ENCODE results near the gene TMEM271.

Gene TMEM271

DNA sequence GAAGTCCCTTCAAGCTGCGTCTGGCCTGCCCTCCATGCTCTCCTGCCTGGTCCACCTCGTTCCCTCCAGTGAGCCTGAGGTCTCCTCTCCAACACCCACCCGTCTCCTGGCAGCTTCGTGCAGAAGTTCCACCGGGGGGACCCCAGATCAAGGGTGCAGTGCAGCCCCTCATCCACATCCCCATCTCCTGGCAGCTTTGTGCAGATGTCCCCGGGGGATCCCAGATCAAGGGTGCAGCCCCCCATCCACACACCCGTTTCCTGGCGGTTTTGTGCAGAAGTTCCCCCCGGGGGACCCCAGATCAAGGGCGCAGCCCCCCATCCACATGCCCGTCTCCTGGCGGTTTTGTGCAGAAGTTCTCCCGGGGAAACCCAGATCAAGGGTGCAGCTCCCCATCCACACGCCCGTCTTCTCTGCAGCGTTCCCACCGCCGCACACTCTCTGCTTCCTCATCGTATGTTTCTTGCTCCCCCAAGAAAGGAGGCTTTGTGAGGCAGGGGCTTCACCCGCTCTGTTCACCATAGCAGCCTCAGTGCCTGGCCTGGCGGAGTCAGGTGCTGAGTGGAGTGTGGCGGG lies 41.4 kb downstream of the TMEM271 start:
- no peak for DNase-seq (ENCODE audit: low read depth in 2 of 2, low spot score in 1 of 2)

DNA sequence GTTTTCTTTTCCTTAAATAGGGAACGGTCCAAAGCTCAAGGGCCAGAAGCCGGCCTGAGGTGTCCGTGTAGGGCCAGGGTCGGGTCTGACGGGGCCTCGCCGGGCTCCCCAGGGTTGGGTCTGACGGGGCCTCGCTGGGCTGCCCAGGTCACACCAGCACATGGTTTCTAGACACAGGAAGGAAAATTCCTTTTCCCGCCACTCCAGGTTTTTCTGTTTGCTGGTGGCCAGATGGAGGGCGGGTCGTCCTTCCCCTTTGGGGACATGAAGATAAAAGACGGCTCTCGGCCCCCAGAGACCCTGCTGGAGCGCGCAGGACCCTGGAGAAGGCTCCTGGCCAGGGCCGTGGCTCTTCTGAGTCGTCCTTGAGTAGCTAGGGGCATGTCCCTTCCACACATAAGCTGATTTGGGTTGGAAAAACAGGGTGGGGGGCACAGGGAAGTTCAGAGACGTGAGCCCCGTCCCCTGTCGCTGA lies 42.0 kb downstream of the TMEM271 start:
- no peak for DNase-seq (ENCODE audit: low read depth in 2 of 2, low spot score in 1 of 2)

DNA sequence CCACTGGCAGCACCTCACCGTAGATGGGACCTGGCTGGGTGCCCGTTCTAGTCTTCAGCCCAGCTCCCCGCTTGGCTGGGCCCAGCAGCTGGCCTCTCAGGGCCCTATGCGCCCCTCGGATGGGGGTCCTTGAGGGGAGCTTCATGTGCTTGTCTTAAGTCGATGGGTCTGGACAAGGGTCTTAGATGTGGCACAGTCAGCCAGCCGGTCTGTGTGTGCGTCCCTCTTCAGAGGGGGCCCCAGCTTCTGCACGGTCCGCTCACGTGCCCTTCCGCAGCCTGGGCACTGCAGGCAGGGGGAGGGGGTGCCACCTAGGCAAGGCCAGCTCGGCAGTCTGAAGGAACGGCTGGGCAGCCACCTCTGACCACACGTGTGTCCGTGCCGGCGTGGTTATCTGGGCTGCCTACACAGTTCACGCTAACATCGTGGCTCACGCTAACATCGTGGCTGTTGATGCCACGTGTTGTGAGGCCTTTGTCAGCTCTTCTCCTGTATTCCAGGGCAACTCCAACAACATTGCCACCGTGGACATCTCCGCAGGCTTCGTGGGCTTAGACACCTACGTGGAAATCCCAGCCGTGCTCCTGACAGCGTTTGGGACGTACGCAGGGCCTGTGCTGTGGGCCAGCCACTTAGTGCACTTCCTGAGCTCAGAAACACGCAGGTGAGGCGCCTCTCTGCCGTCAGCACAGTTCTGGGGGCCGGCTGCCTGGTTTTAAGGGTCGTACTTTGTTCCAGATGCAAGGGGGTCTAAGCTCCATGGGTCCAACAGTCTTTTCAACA lies 42.6 kb downstream of the TMEM271 start:
- no peak for DNase-seq (ENCODE audit: low read depth in 2 of 2, low spot score in 1 of 2)

DNA sequence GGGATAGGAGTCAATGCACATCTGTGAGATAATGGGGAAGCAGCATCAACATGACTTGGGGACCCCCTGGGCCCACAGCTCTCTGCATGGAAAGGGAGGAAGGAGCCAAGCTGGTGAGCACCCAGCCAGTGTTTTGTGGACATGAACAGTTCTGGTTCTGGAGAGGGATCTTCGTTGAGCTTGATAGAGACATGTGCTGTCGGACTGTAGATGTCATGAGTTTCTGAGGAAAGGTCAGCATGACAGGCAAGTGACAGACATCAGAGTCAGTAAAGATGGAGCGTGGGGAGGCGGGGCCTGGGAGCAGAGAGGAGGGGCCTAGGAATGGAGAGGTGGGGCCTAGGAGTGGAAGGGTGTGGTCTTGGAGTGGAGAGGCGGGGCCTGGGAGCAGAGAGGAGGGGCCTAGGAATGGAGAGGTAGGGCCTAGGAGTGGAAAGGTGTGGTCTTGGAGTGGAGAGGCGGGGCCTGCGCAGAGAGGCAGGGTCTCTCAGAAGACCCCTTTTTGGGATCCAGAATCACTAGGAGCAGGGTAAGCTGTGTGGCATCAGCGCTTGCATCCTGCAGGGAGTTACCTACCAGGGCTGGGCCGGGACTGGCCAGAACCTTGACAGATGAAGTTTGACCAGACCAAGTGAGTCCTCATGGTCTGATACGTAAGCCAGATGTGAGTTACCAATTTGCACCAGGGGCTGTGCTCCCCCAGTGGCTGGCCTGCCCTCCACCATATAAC lies 43.3 kb downstream of the TMEM271 start:
- DNase-seq (ENCODE audit: low read depth in 2 of 2, low spot score in 1 of 2): no peak

DNA sequence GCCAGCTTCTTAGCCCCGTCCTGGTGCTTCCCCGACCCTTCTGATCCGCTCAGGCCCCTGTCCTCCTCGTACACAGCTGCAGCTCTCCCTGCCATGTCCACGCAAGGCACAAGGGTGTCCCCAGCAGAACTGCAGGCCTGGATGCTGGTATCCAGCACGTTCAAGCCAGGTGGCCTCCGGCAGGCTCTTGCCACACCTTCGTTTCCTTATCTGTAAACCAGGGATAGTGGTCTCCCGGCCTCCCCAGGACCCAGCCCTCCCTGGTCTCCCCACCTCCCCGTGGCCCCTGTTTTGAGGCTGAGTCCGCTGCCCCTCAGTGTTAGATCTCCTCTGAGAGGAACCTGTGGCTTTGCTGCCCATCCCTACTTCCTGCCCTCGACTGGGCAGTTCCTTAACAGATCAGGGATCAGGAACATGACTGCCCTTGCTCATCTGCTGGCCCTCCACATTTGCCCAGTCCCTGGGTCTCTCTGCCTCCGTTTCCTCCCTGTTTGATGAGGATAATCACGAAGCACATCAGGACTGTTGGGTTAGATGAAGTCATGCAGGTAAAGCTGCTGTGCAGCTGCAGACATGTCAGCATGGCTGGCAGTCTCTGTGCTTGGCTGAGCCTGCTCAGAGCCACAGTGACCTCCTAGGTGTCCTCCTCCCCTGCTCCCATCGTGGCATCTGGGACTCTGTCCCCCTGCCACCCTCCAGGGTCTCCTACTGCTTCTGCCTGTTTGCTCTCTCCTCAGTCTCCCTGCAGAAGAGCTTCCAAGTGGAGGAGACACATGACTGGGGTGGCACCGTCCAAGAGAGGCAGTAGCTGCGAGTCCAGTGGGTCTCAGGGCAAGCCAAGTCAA lies 44.2 kb downstream of the TMEM271 start:
- DNase-seq (ENCODE audit: low read depth in 2 of 2, low spot score in 1 of 2): no peak

DNA sequence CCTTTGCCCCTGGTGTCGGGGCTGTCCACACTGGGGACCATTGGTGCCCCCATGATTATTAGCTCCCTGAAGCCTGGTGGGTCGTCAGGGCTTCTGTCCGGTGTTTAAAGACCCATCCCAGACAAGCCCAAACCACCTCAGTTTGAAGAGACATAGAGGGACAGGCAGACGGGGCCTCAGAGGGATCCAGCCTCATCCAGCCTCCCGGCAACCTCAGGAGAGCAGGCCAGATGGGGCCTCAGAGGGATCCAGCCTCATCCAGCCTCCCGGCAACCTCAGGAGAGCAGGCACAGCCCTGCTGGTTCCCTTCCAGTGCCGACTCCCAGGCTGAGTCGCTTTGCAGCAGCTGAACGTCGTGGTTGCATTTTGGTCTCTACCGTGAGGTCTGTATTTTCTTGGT lies 45.0 kb downstream of the TMEM271 start:
- no peak for DNase-seq (ENCODE audit: low read depth in 2 of 2, low spot score in 1 of 2)

DNA sequence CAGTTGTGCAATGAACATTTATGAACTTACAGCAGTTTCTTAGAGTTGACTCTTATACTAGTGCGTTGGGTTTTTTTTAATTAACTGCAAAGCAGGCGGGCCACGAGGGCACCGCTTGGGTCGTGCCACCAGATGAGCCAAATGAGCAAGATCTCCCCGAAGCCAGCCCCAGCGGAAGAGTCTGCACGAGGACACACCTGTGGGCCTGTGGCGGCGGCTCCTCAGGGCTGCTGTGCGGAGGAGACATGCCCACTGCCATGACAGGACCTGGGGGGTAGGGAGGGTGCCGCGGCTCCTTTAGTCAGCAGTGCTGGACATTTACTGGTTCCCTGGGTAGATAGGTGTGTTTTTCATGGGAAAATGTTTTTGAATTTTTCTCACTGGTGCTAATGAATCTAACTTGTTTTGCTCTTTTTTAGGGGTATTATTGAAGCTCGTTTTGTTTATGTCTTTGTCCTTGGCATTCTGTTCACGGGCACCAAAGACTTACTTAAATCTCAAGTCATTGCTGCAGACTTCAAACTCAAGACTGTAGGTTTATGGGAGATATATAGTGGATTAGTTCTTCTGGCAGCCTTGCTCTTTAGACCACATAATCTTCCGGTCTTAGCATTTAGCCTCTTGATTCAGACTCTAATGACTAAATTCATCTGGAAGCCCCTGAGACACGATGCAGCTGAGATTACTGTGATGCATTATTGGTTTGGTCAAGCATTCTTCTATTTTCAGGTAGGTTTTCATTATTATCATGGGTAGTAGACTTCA lies 45.9 kb downstream of the TMEM271 start:
- no peak for DNase-seq (ENCODE audit: low read depth in 2 of 2, low spot score in 1 of 2)

DNA sequence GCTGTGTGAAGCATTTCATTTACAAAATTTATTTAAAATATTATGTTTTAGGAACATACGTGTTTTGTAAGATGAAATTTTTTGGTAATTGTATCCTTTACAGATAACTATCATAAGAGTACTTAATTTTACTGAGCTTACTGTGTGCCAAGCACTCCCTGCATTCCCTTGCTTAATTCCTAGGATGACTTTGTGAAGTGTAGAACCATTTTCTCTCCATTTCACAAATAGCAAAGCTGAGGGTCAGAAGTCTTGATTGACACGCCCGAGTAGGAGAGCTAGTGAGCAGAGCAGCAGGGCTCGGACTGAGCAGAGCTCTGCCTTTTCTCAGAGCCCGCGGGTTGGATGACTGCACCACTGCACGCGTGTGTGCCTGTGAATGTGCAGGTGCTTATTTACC lies 46.5 kb downstream of the TMEM271 start:
- no peak for DNase-seq (ENCODE audit: low read depth in 2 of 2, low spot score in 1 of 2)

DNA sequence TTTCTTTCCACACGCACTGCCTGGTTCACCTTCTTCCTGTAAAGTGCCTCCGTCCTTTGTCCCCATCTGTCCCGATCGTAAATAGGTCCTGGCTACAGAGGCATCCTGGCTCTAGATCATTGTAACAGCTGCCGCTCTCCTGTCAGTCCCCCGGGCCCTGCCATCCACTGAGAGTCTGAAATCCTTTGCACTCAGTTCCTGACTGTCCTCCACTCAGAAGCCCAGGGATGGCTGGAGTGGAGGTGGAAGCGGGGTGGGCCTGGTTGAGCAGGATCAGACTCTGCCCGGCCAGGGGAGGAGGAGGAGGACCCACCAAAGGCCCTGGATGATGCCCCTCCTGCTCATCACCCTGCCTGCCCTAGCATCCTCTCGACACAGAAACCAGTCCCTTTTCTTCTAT lies 47.3 kb downstream of the TMEM271 start:
- no peak for DNase-seq (ENCODE audit: low read depth in 2 of 2, low spot score in 1 of 2)

DNA sequence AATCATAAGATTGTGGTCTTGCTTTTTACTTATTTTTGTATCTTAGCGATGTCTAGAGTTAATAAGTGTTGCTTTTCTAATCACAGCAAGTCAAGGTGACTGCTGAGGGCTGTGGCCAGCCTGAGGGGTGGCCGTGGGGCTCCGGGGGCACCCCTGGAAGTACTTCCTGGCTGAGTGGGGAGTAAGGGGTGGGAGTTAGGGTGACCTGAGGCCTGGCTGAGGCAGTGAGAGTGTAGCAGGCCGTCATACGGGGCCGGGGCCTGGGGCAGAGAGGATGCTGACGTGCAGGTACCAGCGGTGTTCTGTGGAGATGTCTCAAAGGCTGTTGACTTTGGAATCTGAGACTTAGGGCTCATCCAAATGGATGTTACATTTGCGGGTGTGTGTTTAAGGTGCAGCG lies 47.8 kb downstream of the TMEM271 start:
- no peak for DNase-seq (ENCODE audit: low read depth in 2 of 2, low spot score in 1 of 2)

DNA sequence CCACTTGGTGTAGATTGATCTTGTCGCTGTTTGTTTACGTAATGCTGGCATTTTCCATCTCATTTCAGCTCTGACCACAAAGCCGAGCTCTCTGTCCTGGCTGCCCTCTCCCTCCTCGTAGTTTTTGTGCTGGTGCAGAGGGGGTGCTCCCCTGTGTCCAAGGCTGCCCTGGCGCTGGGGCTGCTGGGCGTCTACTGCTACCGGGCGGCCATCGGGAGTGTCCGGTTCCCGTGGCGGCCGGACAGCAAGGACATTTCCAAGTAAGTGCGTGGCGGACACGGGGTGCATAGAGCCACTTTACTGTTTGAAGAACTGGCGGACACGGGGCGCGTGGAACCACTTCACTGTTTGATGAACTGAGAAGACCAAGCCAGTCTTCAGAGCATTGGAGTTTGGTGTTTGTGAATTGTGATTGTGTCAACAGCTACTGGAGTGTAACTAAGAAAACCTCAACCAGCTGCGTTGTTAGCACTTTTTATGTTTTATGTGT lies 49.1 kb downstream of the TMEM271 start:
- no peak for DNase-seq (ENCODE audit: low read depth in 2 of 2, low spot score in 1 of 2)

DNA sequence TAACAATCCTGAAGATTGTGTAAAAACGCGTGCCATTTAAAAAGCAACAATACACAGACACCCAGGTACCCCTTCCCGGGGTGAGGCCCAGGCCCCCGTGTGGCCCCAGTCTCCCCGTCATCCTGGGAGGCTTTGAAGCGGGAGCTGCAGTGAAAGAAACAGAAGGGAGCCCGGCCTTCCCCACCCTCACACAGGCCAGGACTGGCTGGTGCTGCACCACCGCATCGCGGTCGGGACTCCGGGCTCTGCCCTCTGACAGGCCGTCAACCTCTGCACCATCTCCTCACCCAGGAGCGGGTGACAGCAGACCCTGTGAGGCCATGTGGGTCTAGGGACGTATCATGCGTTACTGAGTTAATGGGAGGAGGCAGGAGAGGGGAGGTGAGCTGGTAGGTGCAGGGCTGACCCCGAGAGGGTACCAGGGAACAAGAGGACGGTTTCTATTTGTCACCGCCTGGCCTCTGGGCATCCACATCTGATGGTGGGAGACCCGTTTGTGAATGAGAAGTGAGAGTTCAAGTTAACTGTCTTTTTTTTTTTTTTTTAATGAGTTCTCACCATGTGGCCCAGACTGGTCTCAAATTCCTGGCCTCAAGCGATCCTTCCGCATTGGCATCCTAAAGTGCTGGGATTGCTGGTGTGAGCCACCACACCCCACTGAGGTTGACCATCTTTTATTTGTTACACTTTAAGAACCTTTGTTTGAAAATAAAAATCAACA lies 49.7 kb downstream of the TMEM271 start:
- no peak for DNase-seq (ENCODE audit: low read depth in 2 of 2, low spot score in 1 of 2)

DNA sequence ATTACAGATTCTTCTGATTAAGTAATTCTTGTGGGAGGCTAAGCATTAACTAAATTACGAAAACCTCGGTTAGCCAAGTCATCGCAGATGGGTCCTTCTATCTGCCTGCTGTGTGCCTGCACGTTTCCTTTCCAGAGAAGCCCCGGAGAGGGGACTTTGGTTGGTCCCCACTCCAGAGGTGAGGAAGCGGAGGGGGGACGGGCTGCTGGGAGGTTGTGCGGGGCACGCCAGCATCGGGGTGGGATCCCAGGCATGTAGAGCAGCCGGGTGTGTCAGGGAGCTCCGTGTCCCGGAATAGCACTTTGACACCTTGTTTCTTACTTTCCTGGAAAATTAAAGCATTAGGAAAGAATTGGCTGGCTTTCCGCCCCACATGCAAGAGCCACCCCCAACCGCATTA lies 50.4 kb downstream of the TMEM271 start:
- DNase-seq (ENCODE audit: low read depth in 2 of 2, low spot score in 1 of 2): no peak

DNA sequence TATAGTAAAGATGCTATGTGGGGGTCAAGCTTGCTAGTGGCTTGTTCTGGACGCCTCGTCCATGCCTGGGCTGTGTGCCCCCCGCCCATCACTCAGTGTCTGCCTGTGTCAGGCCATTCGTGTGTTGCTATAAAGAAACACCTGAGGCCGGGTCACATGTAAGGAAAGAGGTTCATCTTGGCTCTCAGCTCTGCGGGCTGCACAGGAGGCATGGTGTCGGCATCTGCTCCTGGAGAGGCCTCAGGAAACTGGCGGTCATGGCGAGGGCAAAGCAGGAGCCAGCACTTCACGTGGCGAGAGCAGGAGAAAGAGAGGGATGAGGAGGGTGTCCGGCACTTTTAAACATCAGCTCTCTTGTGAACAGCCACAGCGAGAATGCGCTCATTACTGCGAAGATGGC lies 51.9 kb downstream of the TMEM271 start:
- no peak for DNase-seq (ENCODE audit: low read depth in 2 of 2, low spot score in 1 of 2)

Data from stimulated activated CD8-positive, alpha-beta memory T cell treated with anti-CD3 and anti-CD28 coated beads, Interleukin-4, amount 100 ng/mL, for 1 hour (primary cell).